Endothelial cell of umbilical vein (primary cell): Measurements from ENCODE around the gene SNAPIN. TPM values are rescaled to one million over a fixed set of nuclear protein-coding genes. Genes with fewer than 3 reads are reported as not detected.

Experiments
- BruUV-seq: library from RNA; stranded (reverse); fragments of 400-500 nt; replicated peaks from 2 replicates; lab custom pipeline; 2021; lab: Mats Ljungman, UMichigan
- CTCF ChIA-PET: fragments of 300-600, 350-600 bp; sonication (Branson Sonifier 250); formaldehyde crosslinking; loops from one replicate; lab custom pipeline; 2021; ENCODE audit warnings: antibody characterized with exemption, inconsistent platforms; lab: Charles Lee
- POLR2A ChIA-PET: fragments of 300-600, 350-600 bp; sonication (Branson Sonifier 250); formaldehyde crosslinking; loops from one replicate; lab custom pipeline; 2021; ENCODE audit warnings: antibody characterized with exemption, inconsistent platforms; lab: Charles Lee
- DNase-seq: peaks from one replicate; pipeline ENCODE4 v3.0.0-alpha.2; 2011; ENCODE audit warnings: low read depth, low spot score
- FAIRE-seq: peaks from 2 replicates; lab custom pipeline; 2011; peaks lifted over from hg19 to GRCh38; lab: Jason Lieb, UNC
- H2AFZ ChIP-seq: 2 replicates; pipeline ENCODE4 v1.6.0; 2012; ENCODE audit warnings: low read depth, low read length, control low read depth, inconsistent platforms
- H3K27ac ChIP-seq: 2 replicates; pipeline ENCODE4 v1.5.1; 2011; ENCODE audit warnings: low read depth, mild to moderate bottlenecking, control low read depth, low read length, moderate library complexity; ENCODE audit not compliant: insufficient read depth
- H3K27me3 ChIP-seq, 2 experiments: 2 replicates each; pipeline versions ENCODE4 v1.6.0 to v1.6.1; 2011; ENCODE audit warnings: low read length in 2 of 2, mixed read lengths in 1 of 2; ENCODE audit not compliant: control insufficient read depth in 2 of 2, insufficient read depth in 2 of 2
- H3K36me3 ChIP-seq, 2 experiments: 2 replicates in 1 of 2; 3 replicates in 1 of 2; pipeline ENCODE4 v1.5.1; 2011; ENCODE audit warnings: low read length in 2 of 2, mild to moderate bottlenecking in 1 of 2, moderate library complexity in 1 of 2; ENCODE audit not compliant: control insufficient read depth in 2 of 2, insufficient read depth in 2 of 2; ENCODE audit errors: extremely low read depth in 1 of 2
- H3K4me1 ChIP-seq: 3 replicates; pipeline ENCODE4 v1.5.1; 2011; ENCODE audit warnings: mild to moderate bottlenecking, low read length; ENCODE audit not compliant: control insufficient read depth, insufficient read depth; ENCODE audit errors: extremely low read depth
- H3K4me2 ChIP-seq: 2 replicates; pipeline ENCODE4 v1.6.1; 2011; ENCODE audit warnings: low read length, control low read depth, mixed read lengths; ENCODE audit not compliant: insufficient read depth
- H3K4me3 ChIP-seq, 3 experiments: fragments of 200-600 bp in 1 of 3; sonication (generic), shearing (Covaris generic) in 1 of 3; replicated peaks in 1 of 3; 2 replicates each; pipeline ENCODE4 v1.5.1; 2011 to 2016; ENCODE audit warnings: control low read depth in 3 of 3, low read length in 3 of 3, mild to moderate bottlenecking in 2 of 3, inconsistent platforms in 1 of 3, low read depth in 1 of 3, moderate library complexity in 1 of 3; ENCODE audit not compliant: insufficient read depth in 1 of 3
- H3K79me2 ChIP-seq: 2 replicates; pipeline ENCODE4 v1.6.0; 2012; ENCODE audit warnings: low read length, inconsistent platforms; ENCODE audit not compliant: control insufficient read depth, insufficient read depth
- H3K9ac ChIP-seq: replicated peaks from 2 replicates; pipeline ENCODE3; 2011; ENCODE audit warnings: low read length, control low read depth; ENCODE audit not compliant: insufficient read depth; ENCODE audit errors: extremely low read depth
- H3K9me1 ChIP-seq: replicated peaks from 3 replicates; pipeline ENCODE4 v1.6.0; 2011; ENCODE audit warnings: mild to moderate bottlenecking, low read length; ENCODE audit not compliant: control insufficient read depth, insufficient read depth; ENCODE audit errors: extremely low read depth
- H3K9me3 ChIP-seq: replicated peaks from 2 replicates; pipeline ENCODE4 v1.5.1; 2012; ENCODE audit warnings: low read length, inconsistent platforms; ENCODE audit not compliant: control insufficient read depth, insufficient read depth
- H4K20me1 ChIP-seq: replicated peaks from 2 replicates; pipeline ENCODE3; 2011; ENCODE audit warnings: mild to moderate bottlenecking, low read length; ENCODE audit not compliant: control insufficient read depth, insufficient read depth; ENCODE audit errors: extremely low read depth
- EZH2 ChIP-seq: IDR thresholded peaks from 2 replicates; pipeline ENCODE4 v1.6.1; 2012; ENCODE audit warnings: borderline replicate concordance, low read depth, mild to moderate bottlenecking, moderate library complexity, low read length, inconsistent platforms; ENCODE audit not compliant: severe bottlenecking
- FOS ChIP-seq: IDR thresholded peaks from 2 replicates; pipeline ENCODE4 v1.6.1; 2011; ENCODE audit warnings: mild to moderate bottlenecking, low read length, moderate library complexity, borderline replicate concordance; ENCODE audit not compliant: insufficient read depth
- GATA2 ChIP-seq: IDR thresholded peaks from 2 replicates; pipeline ENCODE4 v1.7.0; 2011; ENCODE audit warnings: low read depth, mild to moderate bottlenecking, moderate library complexity, mixed read lengths, low read length; ENCODE audit not compliant: insufficient read length, insufficient read depth
- JUN ChIP-seq: IDR thresholded peaks from 2 replicates; pipeline ENCODE4 v1.6.1; 2011; ENCODE audit warnings: borderline replicate concordance, low read depth; ENCODE audit not compliant: insufficient read length, insufficient read depth
- MYC ChIP-seq: IDR thresholded peaks from one replicate; pipeline ENCODE4 v1.6.1; 2011; ENCODE audit warnings: mild to moderate bottlenecking, low read depth, low read length
- POLR2A ChIP-seq: IDR thresholded peaks from 2 replicates; pipeline ENCODE4 v1.6.1; 2012; ENCODE audit warnings: low read depth, mild to moderate bottlenecking, control low read depth, low read length
- POLR2AphosphoS5 ChIP-seq: IDR thresholded peaks from 2 replicates; pipeline ENCODE4 v1.6.1; 2012; ENCODE audit warnings: low read depth, mild to moderate bottlenecking, control low read depth, low read length, moderate library complexity; ENCODE audit not compliant: insufficient read depth
- dilution Hi-C: fragments of 300-500 bp; cut with MboI; formaldehyde crosslinking; loops from one replicate; pipeline ENCODE4 v1.15.0; 2019; ENCODE audit warnings: low sequenced_read_pairs; ENCODE audit not compliant: extremely low pct_ligation_motif_present
- intact Hi-C: fragments of 100-400 bp; cut with micrococcal nuclease; formaldehyde crosslinking; loops from one replicate; pipeline ENCODE4 v1.10.0; 2022
- polyA plus RNA-seq, 4 experiments: library from polyadenylated mRNA; depleted of rRNA in 3 of 4; stranded (reverse) in 3 of 4; unstranded in 1 of 4; fragments of >200 nt; gene quantifications; 2 replicates each; pipeline versions ENCODE4 v1.2.1 to v1.2.3, GENCODE V29; 2011 to 2012; ENCODE audit warnings: missing spikeins in 1 of 4
- total RNA-seq: library from RNA; stranded (reverse); gene quantifications from 2 replicates; pipeline ENCODE4 v1.2.3, GENCODE V29; 2021
- TF ChIP-seq, protein P1 (sequence below): IDR thresholded peaks from 2 replicates; pipeline ENCODE4 v1.6.1; 2011; ENCODE audit not compliant: insufficient read depth, insufficient read length
- TF ChIP-seq, protein P2 (sequence below), 2 donors: IDR thresholded peaks; 1 replicate in 1 of 2; 2 replicates in 1 of 2; pipeline ENCODE4 v1.5.1; 2011; ENCODE audit warnings: low read length in 2 of 2, mild to moderate bottlenecking in 2 of 2, moderate library complexity in 2 of 2, control low read depth in 1 of 2, inconsistent platforms in 1 of 2, low read depth in 1 of 2; ENCODE audit not compliant: insufficient read depth in 1 of 2; ENCODE audit errors: extremely low read depth in 1 of 2

The SNAPIN gene
- total and polyA plus RNA-seq, 2 donors (not counting 3 experiments of a cell fraction or from before 2014, with no cell fraction given) = 36.8 to 55.1 TPM

DNA sequence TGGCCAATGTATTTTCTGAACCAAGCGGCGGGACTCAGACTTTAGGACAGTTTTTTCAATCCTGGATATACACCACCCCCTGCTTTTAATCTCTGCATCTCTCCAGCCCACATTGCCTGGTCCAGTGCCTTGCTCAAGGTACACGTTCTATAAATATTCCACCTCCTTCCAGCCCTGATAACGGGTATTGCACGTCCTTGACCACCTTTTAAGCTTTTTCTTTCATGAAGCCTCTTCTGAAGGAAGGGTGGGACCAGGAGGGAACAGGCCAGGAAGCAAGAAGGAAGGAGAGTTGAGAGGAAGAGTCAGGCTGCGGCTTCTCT is 49.0 kb upstream of the SNAPIN start:
- H3K4me1 ChIP-seq = peaks cover 40% of the 10 kb centered on the region
- no peak overlapping the region for H2AFZ ChIP-seq
- no peaks in the 10 kb centered on the region for H3K9me3 ChIP-seq
- TF ChIP-seq, protein P1, sequence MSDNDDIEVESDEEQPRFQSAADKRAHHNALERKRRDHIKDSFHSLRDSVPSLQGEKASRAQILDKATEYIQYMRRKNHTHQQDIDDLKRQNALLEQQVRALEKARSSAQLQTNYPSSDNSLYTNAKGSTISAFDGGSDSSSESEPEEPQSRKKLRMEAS = no peak
- TF ChIP-seq JUN (no peak), FOS (no peak), GATA2 (peak; percentile 54), EZH2 (no peak)
- POLR2A ChIA-PET = interaction anchor here (1.4 to 4.9 kb wide), 3 partner anchors 18 to 43 kb away, joined by 4 to 43 read pairs (median 28); partner anchors contain the start of genes CHTOP, S100A1 and S100A13
- no peaks in the 10 kb centered on the region for H4K20me1 ChIP-seq
- intact Hi-C loops (loop anchor here (1.0 kb wide), 5 partner anchors 11 to 76 kb away; partner anchors contain the start of genes CHTOP, S100A13 and SNAPIN), dilution Hi-C loops (no loop called here)
- H3K79me2 ChIP-seq = peaks cover 45% of the 10 kb centered on the region
- CTCF ChIA-PET = interaction anchor here (5.4 to 7.7 kb wide), 2 partner anchors 18 to 37 kb away, joined by 42 to 54 read pairs; partner anchors contain the start of genes S100A1 and S100A13
- H3K9ac ChIP-seq = peak overlapping the region; percentile 98
- FAIRE-seq (no peak), DNase-seq (no peak)
- TSS peak; percentile 69 for BruUV-seq
- peak overlapping the region; percentile 98 for H3K27ac ChIP-seq
- H3K4me2 ChIP-seq = peak overlapping the region; percentile 63
- H3K9me1 ChIP-seq = no peaks in the 10 kb centered on the region
- no peaks in the 10 kb centered on the region for H3K27me3 ChIP-seq
- peak overlapping the region in 1 of 3 experiments; percentile 86 for H3K4me3 ChIP-seq
- peaks cover 13% of the 10 kb centered on the region in 2 experiments for H3K36me3 ChIP-seq

DNA sequence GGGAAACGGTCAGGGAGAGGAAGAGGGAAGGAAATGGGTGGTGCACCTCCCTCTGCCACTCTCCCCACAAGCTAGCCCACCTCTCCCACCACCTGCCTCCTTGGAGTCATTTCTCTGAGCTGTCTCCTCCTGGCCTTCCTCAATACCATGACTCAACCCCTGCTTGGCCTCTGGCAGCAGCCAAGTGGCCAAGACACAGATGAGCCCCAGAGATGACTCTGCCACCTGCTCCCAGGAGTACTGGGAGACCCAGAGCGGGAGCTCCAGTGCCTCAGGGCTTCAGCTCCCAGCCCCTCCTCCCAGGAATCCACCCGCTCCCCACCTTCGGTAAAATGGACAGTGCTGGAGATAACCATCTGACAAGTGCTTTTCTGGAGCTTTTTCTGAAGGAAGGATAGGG is 48.2 kb upstream of the SNAPIN start:
- BruUV-seq = no TSS peak
- H4K20me1 ChIP-seq = no peaks in the 10 kb centered on the region
- FAIRE-seq = no peak
- dilution Hi-C loops = no loop called here
- H3K9me1 ChIP-seq = no peaks in the 10 kb centered on the region
- no peak overlapping the region for H2AFZ ChIP-seq
- peak overlapping the region; percentile 63 for H3K4me2 ChIP-seq
- no peak overlapping the region for H3K9ac ChIP-seq
- H3K79me2 ChIP-seq = peaks cover 45% of the 10 kb centered on the region
- intact Hi-C loops = no loop called here
- H3K27ac ChIP-seq = peak overlapping the region; percentile 98
- H3K27me3 ChIP-seq = no peaks in the 10 kb centered on the region
- no peaks in the 10 kb centered on the region for H3K9me3 ChIP-seq
- ChIA-PET POLR2A (interaction anchor here (0.8 to 4.9 kb wide), 3 partner anchors 11 to 23 kb away, joined by 3 to 43 read pairs (median 28); partner anchors contain the start of genes CHTOP, S100A1 and S100A13), CTCF (interaction anchor here (0.8 to 7.7 kb wide), 3 partner anchors 13 to 38 kb away, joined by 4 to 54 read pairs (median 42); partner anchors contain the start of genes S100A1 and S100A13)
- DNase-seq = peak; percentile 46
- TF ChIP-seq POLR2A (peak; percentile 12), MYC (no peak), FOS (peak; percentile 51), JUN (no peak), EZH2 (no peak), GATA2 (peak; percentile 55), POLR2AphosphoS5 (no peak)
- TF ChIP-seq, protein P1 = no peak
- TF ChIP-seq, protein P2, sequence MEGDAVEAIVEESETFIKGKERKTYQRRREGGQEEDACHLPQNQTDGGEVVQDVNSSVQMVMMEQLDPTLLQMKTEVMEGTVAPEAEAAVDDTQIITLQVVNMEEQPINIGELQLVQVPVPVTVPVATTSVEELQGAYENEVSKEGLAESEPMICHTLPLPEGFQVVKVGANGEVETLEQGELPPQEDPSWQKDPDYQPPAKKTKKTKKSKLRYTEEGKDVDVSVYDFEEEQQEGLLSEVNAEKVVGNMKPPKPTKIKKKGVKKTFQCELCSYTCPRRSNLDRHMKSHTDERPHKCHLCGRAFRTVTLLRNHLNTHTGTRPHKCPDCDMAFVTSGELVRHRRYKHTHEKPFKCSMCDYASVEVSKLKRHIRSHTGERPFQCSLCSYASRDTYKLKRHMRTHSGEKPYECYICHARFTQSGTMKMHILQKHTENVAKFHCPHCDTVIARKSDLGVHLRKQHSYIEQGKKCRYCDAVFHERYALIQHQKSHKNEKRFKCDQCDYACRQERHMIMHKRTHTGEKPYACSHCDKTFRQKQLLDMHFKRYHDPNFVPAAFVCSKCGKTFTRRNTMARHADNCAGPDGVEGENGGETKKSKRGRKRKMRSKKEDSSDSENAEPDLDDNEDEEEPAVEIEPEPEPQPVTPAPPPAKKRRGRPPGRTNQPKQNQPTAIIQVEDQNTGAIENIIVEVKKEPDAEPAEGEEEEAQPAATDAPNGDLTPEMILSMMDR (IDR thresholded peaks at IDR 0.05; ENCODE audit: extremely low read depth in 1 of 2, insufficient read depth in 1 of 2, low read depth in 1 of 2, low read length in 2 of 2) = no peak
- H3K4me1 ChIP-seq = peaks cover 40% of the 10 kb centered on the region
- peaks cover 13% of the 10 kb centered on the region in 2 experiments for H3K36me3 ChIP-seq
- no peak overlapping the region for H3K4me3 ChIP-seq
